Measurements from ENCODE around the gene CDH4.
"Not testable (repeated sequence)": the region's sequence is repeated elsewhere in the genome, so short reads cannot be mapped to it uniquely, and the experiment has no call there.

CDH4 gene

GRCh38 chr20:61964675-61965605, 712.9 kb downstream of the CDH4 start:
- DNase-seq (ENCODE audit: low spot score), result no peak

- DNase-seq (ENCODE audit: low spot score), result no peak
These were observed 713.8 kb downstream of the CDH4 start for GRCh38 chr20:61965606-61966491.

- no peak for DNase-seq (ENCODE audit: low spot score)
These were observed 714.6 kb downstream of the CDH4 start for GRCh38 chr20:61966492-61967244.

- DNase-seq (ENCODE audit: low spot score), result no peak
These were observed 715.2 kb downstream of the CDH4 start for GRCh38 chr20:61967300-61967699.

- no peak for DNase-seq (ENCODE audit: low spot score)
These were observed 716.2 kb downstream of the CDH4 start for GRCh38 chr20:61968036-61968810.

- no peak for DNase-seq (ENCODE audit: low spot score)
These were observed 716.9 kb downstream of the CDH4 start for GRCh38 chr20:61968932-61969331.

GRCh38 chr20:61969806-61970205, 717.7 kb downstream of the CDH4 start:
- DNase-seq (ENCODE audit: low spot score), result no peak

- no peak for DNase-seq (ENCODE audit: low spot score)
These were observed 718.3 kb downstream of the CDH4 start for GRCh38 chr20:61970357-61970756.

GRCh38 chr20:61971595-61971994, 719.5 kb downstream of the CDH4 start:
- DNase-seq (ENCODE audit: low spot score), result not testable (repeated sequence)

GRCh38 chr20:61972636-61973508, 720.8 kb downstream of the CDH4 start:
- DNase-seq (ENCODE audit: low spot score), result no peak

- DNase-seq (ENCODE audit: low spot score), result no peak
These were observed 721.7 kb downstream of the CDH4 start for GRCh38 chr20:61973515-61974356.

GRCh38 chr20:61974357-61974665, 722.2 kb downstream of the CDH4 start:
- no peak for DNase-seq (ENCODE audit: low spot score)

- DNase-seq (ENCODE audit: low spot score), result no peak
These were observed 723.5 kb downstream of the CDH4 start for GRCh38 chr20:61975407-61976129.

- DNase-seq (ENCODE audit: low spot score), result no peak
These were observed 724.2 kb downstream of the CDH4 start for GRCh38 chr20:61976263-61976643.

GRCh38 chr20:61976644-61977418, 724.8 kb downstream of the CDH4 start:
- no peak for DNase-seq (ENCODE audit: low spot score)

- no peak for DNase-seq (ENCODE audit: low spot score)
These were observed 725.3 kb downstream of the CDH4 start for GRCh38 chr20:61977419-61977786.

- no peak for DNase-seq (ENCODE audit: low spot score)
These were observed 726.4 kb downstream of the CDH4 start for GRCh38 chr20:61978491-61978890.

- no peak for DNase-seq (ENCODE audit: low spot score)
These were observed 727.0 kb downstream of the CDH4 start for GRCh38 chr20:61979090-61979489.

Measured in left forelimb (tissue), 1 donor.